Eye (tissue), 1 donor: Measurements from ENCODE around the gene GNPTG.
A peak's percentile ranks its signal among the peaks of the same experiment; 100 is the strongest.

Experiments used
- DNase-seq: peaks from one replicate; pipeline ENCODE4 v3.0.0-alpha.2; 2015

GNPTG gene

GRCh38 chr16:1351582-1352362 lies at the start of gene GNPTG, which contains the start of gene TSR3:
Gene GNPTG, plus strand, starts transcription at chr16:1351931. Its CDS starts 35 bp downstream, at chr16:1351966.
Gene TSR3, minus strand, starts transcription at chr16:1351878. Its CDS starts 74 bp downstream, at chr16:1351804.
- DNase-seq = peak; percentile 90

- no peak for DNase-seq
Observed at GRCh38 chr16:1305823-1306222, 45.9 kb upstream of the GNPTG start.

- DNase-seq = no peak
Observed at GRCh38 chr16:1306334-1306733, 45.4 kb upstream of the GNPTG start.

- DNase-seq = no peak
Observed at GRCh38 chr16:1308036-1308976, 43.4 kb upstream of the GNPTG start.

GRCh38 chr16:1308977-1309885 lies 42.5 kb upstream of the GNPTG start, which contains the start of gene UBE2I:
Gene UBE2I, plus strand, starts transcription at chr16:1309636. Its CDS starts 4,395 bp downstream, at chr16:1314031.
- DNase-seq = peak; percentile 100

GRCh38 chr16:1309888-1310831 lies 41.6 kb upstream of the GNPTG start:
- peak; percentile 34 for DNase-seq

- DNase-seq = no peak
Observed at GRCh38 chr16:1310832-1311200, 40.9 kb upstream of the GNPTG start.

DNA sequence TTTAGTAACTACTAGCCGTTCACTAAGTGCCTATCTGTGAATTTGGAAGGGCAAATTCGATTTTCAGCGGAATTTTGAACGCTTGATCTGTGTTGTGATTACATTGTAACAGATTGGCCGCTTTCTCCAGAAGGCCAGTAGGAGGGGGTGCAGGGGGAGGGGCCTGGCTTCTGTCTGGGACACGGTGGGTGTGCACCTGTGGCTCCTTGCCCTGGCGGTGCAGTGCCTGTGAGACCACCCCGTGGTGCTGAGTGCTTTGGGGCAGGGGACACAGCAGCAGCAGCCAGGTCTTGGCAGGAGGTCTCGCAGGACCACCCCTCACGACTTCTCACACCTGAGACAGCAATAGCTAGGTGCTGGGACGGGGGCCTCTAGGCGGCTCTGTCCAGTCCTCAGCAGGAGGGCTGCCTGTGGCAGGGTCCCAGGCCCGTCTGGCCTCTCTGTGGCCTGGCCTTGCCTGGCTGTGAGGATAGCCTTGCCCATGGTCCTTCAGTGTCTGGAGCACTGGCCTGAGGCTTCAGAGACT lies 40.5 kb upstream of the GNPTG start:
- no peak for DNase-seq

- DNase-seq = no peak
Observed at GRCh38 chr16:1311738-1312466, 39.8 kb upstream of the GNPTG start.

DNA sequence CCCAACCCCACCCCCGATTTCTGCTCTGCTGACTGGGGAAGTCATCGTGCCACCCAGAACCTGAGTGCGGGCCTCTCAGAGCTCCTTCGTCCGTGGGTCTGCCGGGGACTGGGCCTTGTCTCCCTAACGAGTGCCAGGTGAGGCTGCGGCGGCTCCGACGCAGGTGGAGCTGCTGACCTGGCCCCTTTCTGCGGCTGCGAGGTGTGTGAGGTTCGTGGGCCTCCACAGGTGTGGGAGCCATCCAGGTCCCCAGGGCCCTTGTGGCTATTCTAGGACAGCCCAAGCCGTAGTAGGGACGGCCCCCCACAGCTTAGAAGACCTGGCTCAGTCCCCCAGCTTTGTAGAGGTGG lies 39.3 kb upstream of the GNPTG start:
- no peak for DNase-seq

GRCh38 chr16:1312903-1313302 lies 38.8 kb upstream of the GNPTG start:
- DNase-seq = no peak

GRCh38 chr16:1313721-1314369 lies 37.9 kb upstream of the GNPTG start:
- DNase-seq = no peak

- DNase-seq = no peak
Observed at GRCh38 chr16:1314399-1315068, 37.2 kb upstream of the GNPTG start.

- DNase-seq = no peak
Observed at GRCh38 chr16:1315081-1316032, 36.4 kb upstream of the GNPTG start.

DNA sequence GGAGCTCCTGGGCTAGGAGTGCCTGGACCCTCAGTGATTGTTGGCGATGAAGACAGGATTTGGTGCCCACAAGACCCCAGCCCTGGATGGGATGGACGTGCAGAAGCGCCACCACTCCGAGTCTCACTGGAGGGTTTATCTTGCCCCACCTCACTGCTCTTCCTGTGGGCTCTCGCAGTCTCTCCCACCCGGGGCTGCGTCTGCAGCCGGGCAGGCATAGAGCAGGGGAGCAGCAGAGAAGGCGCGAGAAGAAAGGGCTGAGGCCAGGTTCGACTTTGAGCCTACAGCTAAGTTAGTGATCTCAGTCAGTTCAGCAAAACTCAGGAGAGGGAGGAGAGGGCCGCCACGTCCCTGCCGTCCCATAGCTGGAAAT lies 35.7 kb upstream of the GNPTG start:
- DNase-seq = no peak

GRCh38 chr16:1317479-1318267 lies 34.1 kb upstream of the GNPTG start:
- no peak for DNase-seq

GRCh38 chr16:1318268-1318545 lies 33.5 kb upstream of the GNPTG start:
- no peak for DNase-seq

GRCh38 chr16:1319041-1319440 lies 32.7 kb upstream of the GNPTG start:
- no peak for DNase-seq
